Activated gamma-delta T cell treated with anti-CD3 and anti-CD28 coated beads, Interleukin-2, amount 50 U/mL, for 16 hours (primary cell): ENCODE data around the gene CNTNAP2.
"Not testable (repeated sequence)": the region's sequence is repeated elsewhere in the genome, so short reads cannot be mapped to it uniquely, and the experiment has no call there.

ENCODE experiments used
- DNase-seq: peaks from one replicate; pipeline ENCODE4 v3.0.0-alpha.2; 2020; ENCODE audit warnings: low read depth

The CNTNAP2 gene

DNA sequence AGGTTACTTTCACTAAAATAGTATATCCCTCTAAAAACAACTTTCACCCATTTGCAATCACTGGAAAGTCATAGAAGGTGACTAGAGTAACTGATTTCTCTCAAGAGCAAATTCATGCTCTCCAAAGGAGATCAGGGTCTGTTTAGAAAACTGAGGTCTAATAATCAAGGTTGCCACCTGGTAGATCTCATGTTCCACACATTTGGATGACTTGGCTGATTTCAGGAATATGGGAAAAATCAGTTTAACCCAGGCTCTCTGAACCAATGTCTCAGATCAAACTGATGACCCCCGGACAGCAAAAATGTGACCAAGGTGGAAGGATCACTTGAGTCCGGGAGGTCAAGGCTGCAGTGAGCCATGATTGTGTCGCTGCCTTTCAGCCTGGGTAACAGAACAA is 1911.6 kb downstream of the CNTNAP2 start:
- no peak for DNase-seq

- DNase-seq: no peak
Measured at GRCh38 chr7:148031019-148031418, 1914.4 kb downstream of the CNTNAP2 start.

- DNase-seq: no peak
Measured at GRCh38 chr7:148031811-148032210, 1915.2 kb downstream of the CNTNAP2 start.

- no peak for DNase-seq
Measured at GRCh38 chr7:148035950-148036349, 1919.3 kb downstream of the CNTNAP2 start.

DNA sequence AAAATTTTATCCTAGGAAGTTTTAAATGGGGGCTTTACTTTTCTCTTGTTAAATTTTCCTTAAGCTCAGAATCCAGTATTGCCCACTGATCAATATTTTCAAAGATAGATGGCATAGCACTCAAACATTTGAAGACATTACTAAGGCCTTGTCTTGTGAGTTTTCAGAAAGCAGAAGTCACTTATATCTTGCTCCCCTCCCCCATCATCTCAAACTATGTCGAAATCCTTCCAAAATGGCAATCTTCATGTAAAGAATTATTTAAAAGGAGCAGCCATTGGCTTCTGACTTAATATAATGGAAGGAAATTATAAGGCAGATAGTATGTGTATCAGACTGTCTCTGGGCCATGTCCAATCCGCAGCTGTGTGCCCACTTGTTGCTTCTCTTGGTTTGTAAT is 1920.4 kb downstream of the CNTNAP2 start:
- no peak for DNase-seq

GRCh38 chr7:148041156-148041555 is 1924.6 kb downstream of the CNTNAP2 start:
- no peak for DNase-seq

GRCh38 chr7:148042935-148043631 is 1926.5 kb downstream of the CNTNAP2 start:
- no peak for DNase-seq

GRCh38 chr7:148044173-148044572 is 1927.6 kb downstream of the CNTNAP2 start:
- DNase-seq: no peak

DNA sequence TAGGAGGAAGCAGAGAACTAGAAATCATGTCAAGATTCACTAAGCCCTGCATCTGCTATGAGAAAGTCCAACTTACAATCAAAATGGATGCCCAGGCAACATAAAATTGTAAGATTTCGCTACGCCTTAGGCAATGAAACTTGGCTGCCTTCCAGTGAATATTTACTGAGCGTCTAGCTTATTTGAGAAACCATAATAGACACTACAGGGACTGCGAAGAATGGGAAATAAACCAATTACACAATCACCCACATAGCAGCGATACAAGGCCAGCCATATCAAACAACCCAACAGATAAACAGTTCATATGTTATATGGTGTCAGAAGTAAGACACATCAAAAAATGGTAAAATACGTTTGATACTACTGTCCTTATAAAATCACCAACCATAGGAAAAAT is 1928.9 kb downstream of the CNTNAP2 start:
- DNase-seq: no peak

GRCh38 chr7:148049068-148049467 is 1932.5 kb downstream of the CNTNAP2 start:
- DNase-seq: no peak

- DNase-seq: no peak
Measured at GRCh38 chr7:148050492-148051158, 1934.0 kb downstream of the CNTNAP2 start.

GRCh38 chr7:148056406-148056805 is 1939.8 kb downstream of the CNTNAP2 start:
- no peak for DNase-seq

DNA sequence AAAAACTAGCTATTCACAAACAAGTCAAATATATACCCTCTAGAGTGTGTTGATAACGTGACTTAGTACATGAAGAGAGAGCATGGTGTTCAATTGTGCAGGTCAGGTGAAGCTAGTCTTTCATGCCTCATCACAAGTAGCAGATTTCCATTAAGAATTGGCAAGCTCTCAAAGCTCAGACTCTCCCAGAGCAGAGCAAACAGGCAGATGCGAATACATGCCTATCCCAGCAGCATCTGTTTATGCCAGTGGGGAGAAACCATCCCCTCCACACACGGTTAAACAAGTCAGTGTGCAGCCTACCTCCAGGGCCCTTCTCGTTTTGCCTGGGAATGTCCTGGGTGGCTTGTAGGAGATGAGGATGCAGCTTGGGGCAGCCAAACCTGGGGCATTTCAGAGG is 1941.5 kb downstream of the CNTNAP2 start:
- DNase-seq: no peak

GRCh38 chr7:148058753-148059152 is 1942.2 kb downstream of the CNTNAP2 start:
- no peak for DNase-seq

GRCh38 chr7:148060724-148061123 is 1944.1 kb downstream of the CNTNAP2 start:
- DNase-seq: no peak

DNA sequence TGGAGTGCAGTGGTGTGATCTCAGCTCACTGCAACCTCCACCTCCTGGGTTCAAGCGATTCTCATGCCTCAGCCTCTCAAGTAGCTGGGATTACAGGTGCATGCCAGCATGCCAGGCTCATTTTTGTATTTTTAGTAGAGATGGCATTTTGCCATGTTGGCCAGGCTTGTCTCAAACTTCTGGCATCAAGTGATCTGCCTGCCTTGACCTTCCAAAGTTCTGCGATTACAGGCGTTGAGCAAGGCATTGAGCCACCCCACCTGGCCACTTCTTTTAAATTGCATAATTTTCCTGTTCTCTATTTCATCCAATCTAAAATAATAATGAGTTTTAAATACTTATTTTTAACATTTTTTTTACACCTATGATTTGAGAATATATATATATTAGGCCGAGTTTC is 1961.5 kb downstream of the CNTNAP2 start:
- DNase-seq: not testable (repeated sequence)

GRCh38 chr7:148079206-148080080 is 1962.8 kb downstream of the CNTNAP2 start:
- no peak for DNase-seq

DNA sequence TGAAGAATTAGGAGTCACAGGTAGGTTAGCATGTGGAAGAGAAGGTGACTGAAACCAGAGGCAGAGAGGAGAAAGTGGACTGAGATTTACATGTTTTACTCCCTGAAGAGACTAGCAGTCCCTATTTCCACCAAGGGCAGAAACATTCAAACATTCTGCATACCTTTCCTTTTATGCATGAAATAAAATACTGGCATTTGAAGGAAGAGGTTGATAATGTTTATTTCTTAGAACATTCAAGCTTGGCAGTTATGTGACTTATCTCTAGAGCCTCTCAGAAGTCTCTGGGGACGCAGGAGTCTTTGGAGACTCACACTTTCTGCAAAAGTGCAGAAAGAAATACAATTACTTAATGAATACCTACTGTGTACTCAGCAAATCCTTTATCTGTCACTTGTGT is 1966.8 kb downstream of the CNTNAP2 start:
- no peak for DNase-seq

DNA sequence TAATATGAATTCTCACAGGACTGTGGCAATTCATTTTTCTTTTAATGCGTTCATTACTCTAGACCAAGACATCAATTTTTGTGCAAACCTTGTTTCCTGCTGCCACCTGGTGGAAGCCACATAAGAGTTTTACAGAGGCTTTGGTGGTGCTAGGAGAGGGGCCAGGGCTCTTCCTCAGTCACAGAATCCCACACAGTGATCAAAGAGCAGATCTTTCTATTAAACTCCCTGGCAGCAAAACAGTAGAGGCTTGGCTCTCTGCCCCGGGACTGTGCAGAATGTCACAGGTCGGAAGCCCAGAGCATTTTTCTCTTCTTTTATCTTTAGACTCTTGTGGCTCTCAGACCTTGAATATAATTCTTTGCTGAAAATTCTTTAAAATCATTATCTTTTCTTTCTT is 1967.5 kb downstream of the CNTNAP2 start:
- no peak for DNase-seq

DNA sequence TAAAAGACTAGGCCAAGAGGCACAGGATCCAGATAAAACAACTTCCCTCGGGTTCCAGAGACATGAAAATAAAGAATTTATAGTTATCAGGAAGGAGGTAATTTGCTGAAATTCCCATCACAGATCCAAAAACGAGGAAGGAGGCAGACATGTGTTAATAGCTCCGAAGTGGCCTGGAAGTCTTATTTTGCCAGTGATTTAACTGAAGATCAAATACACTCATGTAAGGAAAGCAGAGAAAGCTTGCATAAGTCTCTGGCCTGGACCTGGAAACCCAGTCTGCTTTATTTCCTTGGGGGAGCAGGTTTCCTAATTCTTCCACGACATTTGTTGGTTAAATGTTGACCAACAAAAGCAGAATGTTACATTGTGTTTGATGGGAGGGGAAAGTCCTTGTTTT is 1975.3 kb downstream of the CNTNAP2 start:
- DNase-seq: no peak

- no peak for DNase-seq
Measured at GRCh38 chr7:148093375-148094166, 1977.0 kb downstream of the CNTNAP2 start.

- no peak for DNase-seq
Measured at GRCh38 chr7:148095066-148095465, 1978.5 kb downstream of the CNTNAP2 start.
